Subcutaneous adipose tissue (tissue), 4 donors: ENCODE data around the gene COG4. TPM values are rescaled to one million over a fixed set of nuclear protein-coding genes. Genes with fewer than 3 reads are reported as not detected.
A peak's percentile ranks its signal among the peaks of the same experiment; 100 is the strongest.

Source experiments
- CTCF ChIP-seq: fragments of 450-650 bp; IDR thresholded peaks from one replicate; pipeline ENCODE4 v1.5.1; 2016; ENCODE audit warnings: low read depth, mild to moderate bottlenecking, control low read depth, antibody characterized with exemption, moderate library complexity
- small RNA-seq: library from RNA; depleted of rRNA; stranded (forward); fragments of <200 nt; gene quantifications from one replicate; pipeline ENCODE3, GENCODE V24; 2016
- total RNA-seq, 4 donors: library from RNA; depleted of rRNA; stranded (reverse); fragments of >200 nt; gene quantifications; one replicate each; pipeline ENCODE4 v1.1.0, GENCODE V29; 2016

The COG4 gene
- total RNA-seq, 4 donors from 2014 or later, result 29.8 to 49.9 (median 39.9) TPM

DNA sequence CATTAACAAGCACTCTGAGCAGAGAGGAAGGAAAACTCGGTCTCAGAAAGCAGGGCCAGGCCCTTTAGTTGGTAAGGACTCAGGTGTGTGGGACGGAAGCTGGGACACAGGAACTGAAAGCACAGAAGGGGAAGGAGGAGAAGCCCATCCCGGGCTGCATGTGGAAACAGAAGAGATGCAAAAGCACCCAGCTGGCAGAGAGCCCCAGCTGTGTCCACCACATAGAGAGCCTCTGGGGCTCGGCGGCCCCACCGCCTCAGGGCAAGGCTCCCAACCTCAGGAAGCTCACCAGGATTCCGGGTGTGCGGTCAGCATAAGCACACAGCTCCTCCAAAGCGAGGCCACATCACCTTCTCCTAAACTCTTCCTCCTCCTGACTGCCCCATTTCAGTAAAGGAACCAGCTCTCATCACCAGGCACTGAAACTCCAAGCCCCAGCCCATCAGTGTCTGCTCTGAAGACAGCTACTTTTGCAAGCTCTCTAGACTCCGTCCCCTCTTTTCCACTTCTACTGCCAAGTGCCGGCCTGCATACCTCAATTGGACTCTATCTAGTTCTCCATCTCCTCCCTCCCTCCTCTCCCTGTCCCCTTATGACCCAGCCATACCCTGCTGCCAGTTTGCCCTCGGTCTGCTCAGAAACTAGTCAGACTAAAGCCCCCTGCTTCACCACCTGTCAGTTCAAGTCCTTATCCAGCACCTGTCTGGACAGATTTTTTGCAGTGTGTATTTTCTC lies 90.5 kb downstream of the COG4 start:
- TF ChIP-seq CTCF, result no peak

GRCh38 chr16:70432356-70432722 lies 91.0 kb downstream of the COG4 start:
- TF ChIP-seq CTCF, result no peak

GRCh38 chr16:70430667-70431536 lies 92.5 kb downstream of the COG4 start:
- no peak for TF ChIP-seq CTCF

Small RNA genes lying within 50 kb of the gene (small RNA-seq; reads per million reads assigned to genes)
- gene RNU6-23P (0.85 reads per million), gene RPS27P26 (not detected), gene SNORD111 (362 reads per million, percentile 98 among the genes with 10 or more reads in this experiment), gene SNORD111B (216 reads per million, percentile 98 among the genes with 10 or more reads in this experiment)

Other genes starting within 250 kb of the COG4 start
- 100 to 1,000 TPM in 1 of 4 donors, 10 to 100 TPM in 3; 47.9 to 114 (median 64.0) TPM for gene AARS1, start 234.0 kb downstream of the COG4 start, total RNA-seq
- 10 to 100 TPM; 31.9 to 55.6 (median 38.3) TPM for gene DDX19B, start 224.4 kb downstream of the COG4 start, total RNA-seq
- gene DDX19A, start 176.7 kb downstream of the COG4 start, total RNA-seq, result 10 to 100 TPM; 24.6 to 45.2 (median 40.3) TPM
- gene ST3GAL2, start 84.5 kb downstream of the COG4 start, total RNA-seq, result 10 to 100 TPM in 3 of 4 donors, 1 to 10 TPM in 1; 9.9 to 14.1 (median 13.1) TPM
- 10 to 100 TPM in 3 of 4 donors, 1 to 10 TPM in 1; 2.0 to 25.1 (median 12.0) TPM for gene FCSK, start 69.0 kb downstream of the COG4 start, total RNA-seq
- 100 to 1,000 TPM in 2 of 4 donors, 10 to 100 TPM in 2; 75.6 to 143 (median 105) TPM for gene SF3B3, start 262 bp upstream of the COG4 start, total RNA-seq
- 1 to 10 TPM in 1 of 4 donors, not detected in 3; 1.5 TPM for gene IL34, start 123.0 kb upstream of the COG4 start, total RNA-seq
- 10 to 100 TPM in 2 of 4 donors, 1 to 10 TPM in 2; 3.4 to 31.1 (median 8.5) TPM for gene MTSS2, start 162.5 kb upstream of the COG4 start, total RNA-seq